A549 (cell line): ENCODE results near the gene NXT2. TPM values are rescaled to one million over a fixed set of nuclear protein-coding genes. Genes with fewer than 3 reads are reported as not detected.
A peak's percentile ranks its signal among the peaks of the same experiment; 100 is the strongest.

Source experiments
- BHLHE40 ChIP-seq: IDR thresholded peaks from 2 replicates; pipeline ENCODE4 v1.6.1; 2012; ENCODE audit warnings: low read depth, low read length, inconsistent platforms
- CBX2 ChIP-seq: fragments of 200-600 bp; sonication (generic); IDR thresholded peaks from 2 replicates; pipeline ENCODE4 v1.6.1; 2016; ENCODE audit warnings: low read depth, mild to moderate bottlenecking, borderline replicate concordance
- CHD2 ChIP-seq: fragments of 150-350 bp; IDR thresholded peaks from 2 replicates; pipeline ENCODE4 v1.6.1; 2014; ENCODE audit warnings: low read length; ENCODE audit not compliant: partially characterized antibody
- ESRRA ChIP-seq: fragments of 150-350 bp; IDR thresholded peaks from 2 replicates; pipeline ENCODE4 v1.6.1; 2014; ENCODE audit warnings: mild to moderate bottlenecking, low read length, borderline replicate concordance
- GATA3 ChIP-seq: IDR thresholded peaks from 2 replicates; pipeline ENCODE4 v1.6.1; 2012; ENCODE audit warnings: borderline replicate concordance
- KDM5A ChIP-seq: fragments of 200-600 bp; sonication (generic); IDR thresholded peaks from 2 replicates; pipeline ENCODE4 v1.6.1; 2016; ENCODE audit warnings: antibody characterized with exemption, mild to moderate bottlenecking
- MAFK ChIP-seq: fragments of 450-650 bp; IDR thresholded peaks from 2 replicates; pipeline ENCODE4 v1.6.1; 2014; ENCODE audit not compliant: partially characterized antibody
- MYC ChIP-seq: IDR thresholded peaks from 2 replicates; pipeline ENCODE4 v1.6.1; 2012; ENCODE audit warnings: mild to moderate bottlenecking, inconsistent platforms, low read length, improper control_type of control experiment, borderline replicate concordance
- NR3C1 ChIP-seq: fragments of >200 bp; sonication (Bioruptor Twin); formaldehyde crosslinking; IDR thresholded peaks from 3 replicates; pipeline ENCODE4 v1.6.1; 2017
- PBX3 ChIP-seq: IDR thresholded peaks from 2 replicates; pipeline ENCODE4 v1.6.1; 2012
- POLR2A ChIP-seq: IDR thresholded peaks from 2 replicates; pipeline ENCODE4 v1.6.1; 2012; ENCODE audit warnings: mild to moderate bottlenecking, low read length
- RARB ChIP-seq: fragments of 250-450 bp; sonication (Bioruptor Pico); IDR thresholded peaks from 2 replicates; pipeline ENCODE4 v1.8.0; 2021; ENCODE audit warnings: mild to moderate bottlenecking, moderate library complexity
- SMC3 ChIP-seq: fragments of >200 bp; sonication (Bioruptor Twin); formaldehyde crosslinking; IDR thresholded peaks from 3 replicates; pipeline ENCODE4 v1.6.1; 2018; ENCODE audit warnings: inconsistent platforms
- polyA plus RNA-seq, 4 experiments: library from polyadenylated mRNA; depleted of rRNA in 3 of 4; stranded (reverse); fragments of >200 nt; fragmentation: RNase III in 1 of 4; extraction: RNeasy Plus Mini Kit Qiagen cat#74134 plus additional on column Dnase treatment in 1 of 4; gene quantifications; 2 replicates in 3 of 4; 3 replicates in 1 of 4; pipeline ENCODE4 v1.2.3, GENCODE V29; 2011 to 2017
- TF ChIP-seq, protein P1 (sequence below): fragments of 250-450 bp; sonication (Bioruptor Pico); IDR thresholded peaks from 2 replicates; pipeline ENCODE4 v1.5.0; 2020; ENCODE audit warnings: low read depth, mild to moderate bottlenecking, moderate library complexity
- TF ChIP-seq, protein P2 (sequence below): fragments of 200-600 bp; sonication (generic); IDR thresholded peaks from 2 replicates; pipeline ENCODE4 v1.6.1; 2016; ENCODE audit warnings: antibody characterized with exemption, mild to moderate bottlenecking, moderate library complexity
- TF ChIP-seq, protein P3 (sequence below): fragments of 450-650 bp; IDR thresholded peaks from 2 replicates; pipeline ENCODE4 v1.6.1; 2014; ENCODE audit warnings: antibody characterized with exemption
- TF ChIP-seq, protein P4 (sequence below): fragments of >200 bp; sonication (Bioruptor Twin); formaldehyde crosslinking; IDR thresholded peaks from 2 replicates; pipeline ENCODE4 v1.6.1; 2016
- TF ChIP-seq, protein P5 (sequence below): fragments of 250-450 bp; sonication (Bioruptor Pico); IDR thresholded peaks from 2 replicates; pipeline ENCODE4 v1.5.0; 2021; ENCODE audit warnings: mild to moderate bottlenecking, moderate library complexity, borderline replicate concordance
- TF ChIP-seq, protein P6 (sequence below): fragments of >200 bp; sonication (Bioruptor Twin); formaldehyde crosslinking; IDR thresholded peaks from 3 replicates; pipeline ENCODE4 v1.5.1; 2016

The NXT2 gene
- polyA plus RNA-seq, 2 of the 4 experiments (the other 2 are of a cell fraction) = 14.3 to 22.0 TPM

- TF ChIP-seq, protein P1, sequence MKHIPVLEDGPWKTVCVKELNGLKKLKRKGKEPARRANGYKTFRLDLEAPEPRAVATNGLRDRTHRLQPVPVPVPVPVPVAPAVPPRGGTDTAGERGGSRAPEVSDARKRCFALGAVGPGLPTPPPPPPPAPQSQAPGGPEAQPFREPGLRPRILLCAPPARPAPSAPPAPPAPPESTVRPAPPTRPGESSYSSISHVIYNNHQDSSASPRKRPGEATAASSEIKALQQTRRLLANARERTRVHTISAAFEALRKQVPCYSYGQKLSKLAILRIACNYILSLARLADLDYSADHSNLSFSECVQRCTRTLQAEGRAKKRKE = no peak
- TF ChIP-seq, protein P2, sequence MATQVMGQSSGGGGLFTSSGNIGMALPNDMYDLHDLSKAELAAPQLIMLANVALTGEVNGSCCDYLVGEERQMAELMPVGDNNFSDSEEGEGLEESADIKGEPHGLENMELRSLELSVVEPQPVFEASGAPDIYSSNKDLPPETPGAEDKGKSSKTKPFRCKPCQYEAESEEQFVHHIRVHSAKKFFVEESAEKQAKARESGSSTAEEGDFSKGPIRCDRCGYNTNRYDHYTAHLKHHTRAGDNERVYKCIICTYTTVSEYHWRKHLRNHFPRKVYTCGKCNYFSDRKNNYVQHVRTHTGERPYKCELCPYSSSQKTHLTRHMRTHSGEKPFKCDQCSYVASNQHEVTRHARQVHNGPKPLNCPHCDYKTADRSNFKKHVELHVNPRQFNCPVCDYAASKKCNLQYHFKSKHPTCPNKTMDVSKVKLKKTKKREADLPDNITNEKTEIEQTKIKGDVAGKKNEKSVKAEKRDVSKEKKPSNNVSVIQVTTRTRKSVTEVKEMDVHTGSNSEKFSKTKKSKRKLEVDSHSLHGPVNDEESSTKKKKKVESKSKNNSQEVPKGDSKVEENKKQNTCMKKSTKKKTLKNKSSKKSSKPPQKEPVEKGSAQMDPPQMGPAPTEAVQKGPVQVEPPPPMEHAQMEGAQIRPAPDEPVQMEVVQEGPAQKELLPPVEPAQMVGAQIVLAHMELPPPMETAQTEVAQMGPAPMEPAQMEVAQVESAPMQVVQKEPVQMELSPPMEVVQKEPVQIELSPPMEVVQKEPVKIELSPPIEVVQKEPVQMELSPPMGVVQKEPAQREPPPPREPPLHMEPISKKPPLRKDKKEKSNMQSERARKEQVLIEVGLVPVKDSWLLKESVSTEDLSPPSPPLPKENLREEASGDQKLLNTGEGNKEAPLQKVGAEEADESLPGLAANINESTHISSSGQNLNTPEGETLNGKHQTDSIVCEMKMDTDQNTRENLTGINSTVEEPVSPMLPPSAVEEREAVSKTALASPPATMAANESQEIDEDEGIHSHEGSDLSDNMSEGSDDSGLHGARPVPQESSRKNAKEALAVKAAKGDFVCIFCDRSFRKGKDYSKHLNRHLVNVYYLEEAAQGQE = no peak
- TF ChIP-seq, protein P3, sequence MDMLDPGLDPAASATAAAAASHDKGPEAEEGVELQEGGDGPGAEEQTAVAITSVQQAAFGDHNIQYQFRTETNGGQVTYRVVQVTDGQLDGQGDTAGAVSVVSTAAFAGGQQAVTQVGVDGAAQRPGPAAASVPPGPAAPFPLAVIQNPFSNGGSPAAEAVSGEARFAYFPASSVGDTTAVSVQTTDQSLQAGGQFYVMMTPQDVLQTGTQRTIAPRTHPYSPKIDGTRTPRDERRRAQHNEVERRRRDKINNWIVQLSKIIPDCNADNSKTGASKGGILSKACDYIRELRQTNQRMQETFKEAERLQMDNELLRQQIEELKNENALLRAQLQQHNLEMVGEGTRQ = peak; percentile 77
- TF ChIP-seq KDM5A (peak; percentile 90), MAFK (no peak), CBX2 (no peak), GATA3 (no peak), ESRRA (no peak), MYC (no peak), CHD2 (no peak), SMC3 (no peak), POLR2A (peak; percentile 86), PBX3 (no peak), RARB (CRISPR knock-in tag) (no peak), BHLHE40 (no peak), NR3C1 (no peak)
- TF ChIP-seq, protein P4, sequence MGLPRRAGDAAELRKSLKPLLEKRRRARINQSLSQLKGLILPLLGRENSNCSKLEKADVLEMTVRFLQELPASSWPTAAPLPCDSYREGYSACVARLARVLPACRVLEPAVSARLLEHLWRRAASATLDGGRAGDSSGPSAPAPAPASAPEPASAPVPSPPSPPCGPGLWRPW = no peak
- TF ChIP-seq, protein P5, sequence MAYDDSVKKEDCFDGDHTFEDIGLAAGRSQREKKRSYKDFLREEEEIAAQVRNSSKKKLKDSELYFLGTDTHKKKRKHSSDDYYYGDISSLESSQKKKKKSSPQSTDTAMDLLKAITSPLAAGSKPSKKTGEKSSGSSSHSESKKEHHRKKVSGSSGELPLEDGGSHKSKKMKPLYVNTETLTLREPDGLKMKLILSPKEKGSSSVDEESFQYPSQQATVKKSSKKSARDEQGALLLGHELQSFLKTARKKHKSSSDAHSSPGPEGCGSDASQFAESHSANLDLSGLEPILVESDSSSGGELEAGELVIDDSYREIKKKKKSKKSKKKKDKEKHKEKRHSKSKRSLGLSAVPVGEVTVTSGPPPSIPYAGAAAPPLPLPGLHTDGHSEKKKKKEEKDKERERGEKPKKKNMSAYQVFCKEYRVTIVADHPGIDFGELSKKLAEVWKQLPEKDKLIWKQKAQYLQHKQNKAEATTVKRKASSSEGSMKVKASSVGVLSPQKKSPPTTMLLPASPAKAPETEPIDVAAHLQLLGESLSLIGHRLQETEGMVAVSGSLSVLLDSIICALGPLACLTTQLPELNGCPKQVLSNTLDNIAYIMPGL (CRISPR knock-in tag) = no peak
- TF ChIP-seq, protein P6, sequence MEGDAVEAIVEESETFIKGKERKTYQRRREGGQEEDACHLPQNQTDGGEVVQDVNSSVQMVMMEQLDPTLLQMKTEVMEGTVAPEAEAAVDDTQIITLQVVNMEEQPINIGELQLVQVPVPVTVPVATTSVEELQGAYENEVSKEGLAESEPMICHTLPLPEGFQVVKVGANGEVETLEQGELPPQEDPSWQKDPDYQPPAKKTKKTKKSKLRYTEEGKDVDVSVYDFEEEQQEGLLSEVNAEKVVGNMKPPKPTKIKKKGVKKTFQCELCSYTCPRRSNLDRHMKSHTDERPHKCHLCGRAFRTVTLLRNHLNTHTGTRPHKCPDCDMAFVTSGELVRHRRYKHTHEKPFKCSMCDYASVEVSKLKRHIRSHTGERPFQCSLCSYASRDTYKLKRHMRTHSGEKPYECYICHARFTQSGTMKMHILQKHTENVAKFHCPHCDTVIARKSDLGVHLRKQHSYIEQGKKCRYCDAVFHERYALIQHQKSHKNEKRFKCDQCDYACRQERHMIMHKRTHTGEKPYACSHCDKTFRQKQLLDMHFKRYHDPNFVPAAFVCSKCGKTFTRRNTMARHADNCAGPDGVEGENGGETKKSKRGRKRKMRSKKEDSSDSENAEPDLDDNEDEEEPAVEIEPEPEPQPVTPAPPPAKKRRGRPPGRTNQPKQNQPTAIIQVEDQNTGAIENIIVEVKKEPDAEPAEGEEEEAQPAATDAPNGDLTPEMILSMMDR = no peak
Observed at GRCh38 chrX:109536439-109537323, at the start of gene NXT2 (continued).
